HG02973 (cell line): ENCODE measurements around the gene CHAC1.
"Not testable (repeated sequence)": the region's sequence is repeated elsewhere in the genome, so short reads cannot be mapped to it uniquely, and the experiment has no call there.

Source experiments
- ATAC-seq: cut with Tn5 transposase; IDR thresholded peaks from one replicate; pipeline ENCODE4 v1.9.1; 2021; ENCODE audit warnings: moderate library complexity; ENCODE audit not compliant: unreplicated experiment

Gene CHAC1

DNA sequence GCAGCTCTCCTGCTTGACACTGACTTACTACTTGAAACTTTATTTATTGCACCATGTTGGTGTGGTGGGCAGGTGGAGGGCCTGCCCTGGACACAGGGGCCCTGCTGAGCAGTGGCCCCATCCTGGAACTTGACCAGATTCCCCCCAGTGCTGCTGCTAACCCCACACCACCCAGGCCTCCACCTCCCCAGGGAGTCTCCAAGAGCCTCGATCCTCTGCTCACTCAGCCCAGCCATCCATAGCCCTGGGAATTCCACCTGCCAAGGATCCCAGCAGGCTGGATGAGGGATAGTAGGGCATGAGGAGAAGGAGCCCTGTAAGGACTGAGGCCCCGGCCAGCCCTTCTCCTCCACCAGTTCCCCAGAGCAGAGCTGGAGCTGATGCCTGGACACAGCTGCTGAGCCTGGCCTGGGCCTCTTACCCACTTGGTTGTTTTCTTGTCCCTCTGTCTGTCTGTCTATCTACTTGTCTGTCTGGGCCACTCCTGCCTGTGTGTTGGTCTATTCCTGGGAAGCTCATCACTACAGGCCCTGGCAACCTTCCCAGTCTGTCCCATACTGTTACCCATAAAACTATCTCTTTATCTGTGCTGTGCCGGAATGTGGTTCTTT is 2.8 kb downstream of the CHAC1 start:
- ATAC-seq, result no peak

DNA sequence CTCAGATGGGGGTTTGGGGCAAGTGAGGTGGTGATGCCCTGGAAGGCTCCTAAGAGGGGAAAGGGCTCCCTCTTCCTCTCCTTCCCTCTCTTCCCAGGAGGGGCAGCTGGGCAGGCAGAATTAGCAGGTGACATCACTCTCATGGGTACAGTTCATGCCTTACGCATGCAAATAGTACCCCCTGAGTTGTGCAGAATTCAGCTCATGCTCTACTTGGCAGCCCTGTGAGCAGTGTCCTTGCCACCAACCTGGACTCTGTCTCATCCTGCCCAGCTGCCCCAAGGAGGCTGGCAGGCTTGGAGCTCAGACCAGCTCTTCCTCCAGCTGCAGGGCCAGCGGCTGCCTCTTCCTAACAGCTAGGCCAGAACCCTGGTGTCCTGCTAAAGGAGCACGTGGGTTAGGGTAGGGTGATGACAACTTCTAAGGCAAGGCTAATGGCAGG is 3.3 kb downstream of the CHAC1 start:
- no peak for ATAC-seq

DNA sequence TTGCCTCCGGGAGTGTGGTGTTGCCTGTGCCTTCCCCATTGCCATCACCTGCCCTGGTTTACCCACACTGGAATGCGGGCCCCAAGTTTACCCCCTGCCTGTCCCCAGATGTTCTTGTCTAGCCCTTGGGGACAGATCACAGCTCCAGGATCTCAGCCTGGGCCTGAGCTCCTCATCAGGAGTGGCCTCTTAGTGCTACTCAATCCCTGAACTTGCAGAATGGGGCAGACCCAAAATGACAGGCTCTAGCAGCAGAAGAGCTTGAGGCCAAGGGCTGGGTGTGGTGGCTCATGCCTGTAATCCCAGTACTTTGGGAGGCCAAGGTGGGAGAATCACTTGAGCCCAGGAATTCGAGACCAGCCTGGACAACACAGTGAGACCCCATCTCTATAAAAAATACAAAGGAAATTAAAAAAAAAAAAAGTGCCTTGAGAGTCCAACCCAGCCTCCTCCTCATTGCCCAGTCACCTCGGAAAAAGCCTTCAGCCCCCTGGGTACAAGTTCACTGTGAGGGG is 3.8 kb downstream of the CHAC1 start:
- no peak for ATAC-seq

DNA sequence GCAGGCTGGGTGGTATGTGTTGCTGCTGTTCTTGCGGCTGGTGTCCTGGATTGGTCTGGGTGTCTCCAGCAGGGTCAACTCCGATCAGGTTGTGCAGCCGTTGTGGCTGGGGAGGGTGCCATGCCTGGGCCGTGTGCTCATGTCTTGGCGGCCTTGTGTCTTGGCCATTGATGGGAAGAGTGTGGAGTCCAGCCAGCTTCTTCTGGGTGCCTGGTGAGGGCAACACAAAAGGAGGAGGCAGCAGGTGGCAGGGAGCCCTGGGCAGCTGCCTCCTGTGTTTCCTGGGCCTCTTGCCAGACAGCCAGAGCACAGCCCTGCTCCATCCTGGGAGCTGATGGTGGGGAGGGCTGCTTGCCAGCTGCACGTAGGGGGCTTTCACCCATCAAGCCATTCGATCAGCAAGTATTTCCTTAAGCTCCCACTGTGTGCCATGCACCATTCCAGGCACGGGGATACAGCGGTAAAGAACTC is 4.3 kb downstream of the CHAC1 start:
- ATAC-seq, result no peak

DNA sequence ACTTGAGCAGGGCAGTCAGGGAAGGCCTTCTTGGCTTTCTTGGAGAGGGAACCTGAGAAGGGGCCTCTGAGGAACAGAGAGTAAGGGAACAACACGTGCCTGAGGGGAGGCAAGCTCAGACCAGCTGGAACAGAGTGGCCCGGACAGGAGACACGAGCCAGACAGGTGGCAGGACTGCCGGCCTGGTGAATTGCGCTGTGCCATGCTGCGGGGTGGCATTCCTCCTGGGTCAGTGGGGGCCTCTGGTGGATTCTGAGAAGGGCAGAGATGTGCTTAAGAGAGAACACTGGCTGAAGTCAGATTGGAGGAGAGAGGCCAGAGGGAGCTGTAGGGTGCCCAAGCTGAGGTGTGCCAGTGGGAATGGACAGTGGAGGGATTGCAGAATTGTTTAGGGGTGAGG is 4.9 kb downstream of the CHAC1 start:
- no peak for ATAC-seq

DNA sequence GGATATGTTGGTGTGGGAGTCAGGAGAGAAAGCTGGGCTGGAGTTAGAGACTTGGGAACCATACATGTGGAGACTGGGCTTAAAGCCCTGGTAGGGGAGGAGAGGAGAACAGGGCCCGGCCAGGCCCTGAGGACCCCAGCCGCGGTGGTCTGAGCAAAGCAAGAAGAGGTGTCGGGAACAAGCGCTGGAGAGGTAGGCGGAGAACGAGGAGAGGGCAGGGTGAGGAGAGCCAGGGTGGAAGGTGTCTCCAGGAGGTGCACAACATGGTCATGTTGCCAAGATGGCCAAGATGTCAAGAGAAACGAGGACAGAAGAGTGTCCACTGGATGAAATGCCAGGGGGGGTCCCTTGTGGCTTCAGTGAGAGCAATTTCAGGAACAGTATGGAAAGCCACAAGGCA is 5.5 kb downstream of the CHAC1 start:
- ATAC-seq, result no peak

DNA sequence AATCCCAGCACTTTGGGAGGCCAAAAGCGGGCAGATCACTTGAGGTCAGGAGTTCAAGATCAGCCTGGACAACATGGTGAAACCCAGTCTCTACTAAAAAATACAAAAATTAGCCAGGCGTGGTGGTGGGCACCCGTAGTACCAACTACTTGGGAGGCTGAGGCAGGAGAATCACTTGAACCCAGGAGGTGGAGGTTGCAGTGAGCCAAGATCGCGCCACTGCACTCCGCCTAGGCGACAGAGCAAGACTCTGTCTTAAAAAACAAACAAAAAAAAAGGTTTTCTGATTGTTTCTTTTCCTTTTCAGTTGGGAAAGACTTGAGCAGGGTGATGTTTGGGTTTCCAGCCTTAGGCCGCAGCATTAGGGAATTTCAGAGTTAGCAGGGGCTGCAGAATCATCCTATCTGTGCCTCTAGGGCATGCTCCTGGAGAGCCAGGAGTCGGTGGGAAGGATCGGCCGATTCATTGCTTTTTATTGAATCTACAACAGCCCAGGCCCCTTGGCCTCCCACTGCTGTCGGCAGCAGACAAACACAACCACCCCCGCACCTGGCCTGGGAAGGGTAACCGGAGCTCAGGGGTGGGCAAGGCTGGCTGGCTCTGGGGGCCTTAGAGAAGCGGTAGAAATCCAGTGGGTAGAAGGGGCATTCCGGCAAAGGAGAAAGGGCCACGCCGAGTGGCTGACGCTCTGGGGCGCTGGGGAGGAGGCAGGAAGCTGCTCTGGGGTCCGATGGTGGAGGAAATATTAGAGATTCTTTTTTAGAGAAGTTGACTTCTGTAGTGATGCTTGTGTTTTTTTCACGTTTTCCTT is 6.3 kb downstream of the CHAC1 start:
- ATAC-seq, result no peak

DNA sequence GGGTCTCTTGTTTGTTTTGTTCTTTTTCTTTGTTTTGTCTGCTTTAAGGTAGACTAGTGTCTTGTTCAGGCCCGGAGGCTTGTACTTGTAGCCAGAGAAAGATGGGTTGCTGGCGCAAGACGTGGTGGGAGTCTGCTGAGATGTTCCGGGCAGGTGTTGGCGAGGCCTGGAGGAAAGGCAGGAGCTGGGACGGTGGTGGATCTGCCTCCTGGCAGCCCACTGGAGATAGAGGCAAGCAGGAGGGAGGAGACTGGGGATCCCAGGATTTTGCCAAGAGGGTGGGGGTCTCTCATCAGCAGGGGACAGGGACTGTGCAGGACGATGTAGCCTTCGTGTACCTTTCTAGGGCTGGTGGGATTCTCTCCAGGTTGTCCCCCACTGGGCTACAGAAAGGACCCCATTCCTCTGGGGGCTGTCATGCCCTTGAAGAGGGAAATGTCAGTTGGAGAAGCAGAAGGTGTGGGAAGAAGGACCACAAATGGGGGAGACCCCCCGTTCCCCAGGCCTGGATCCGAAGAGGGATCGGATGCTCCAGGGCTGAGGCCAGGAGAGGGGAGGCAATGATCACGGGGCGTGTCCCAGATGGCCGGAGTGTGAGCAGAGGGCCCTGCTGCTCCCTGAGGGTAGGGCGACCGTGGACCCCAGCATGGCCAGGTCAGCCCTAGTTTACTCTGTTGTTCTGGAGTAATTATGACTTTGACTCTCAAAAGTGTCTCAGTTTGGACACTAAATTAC is 7.0 kb downstream of the CHAC1 start:
- no peak for ATAC-seq

DNA sequence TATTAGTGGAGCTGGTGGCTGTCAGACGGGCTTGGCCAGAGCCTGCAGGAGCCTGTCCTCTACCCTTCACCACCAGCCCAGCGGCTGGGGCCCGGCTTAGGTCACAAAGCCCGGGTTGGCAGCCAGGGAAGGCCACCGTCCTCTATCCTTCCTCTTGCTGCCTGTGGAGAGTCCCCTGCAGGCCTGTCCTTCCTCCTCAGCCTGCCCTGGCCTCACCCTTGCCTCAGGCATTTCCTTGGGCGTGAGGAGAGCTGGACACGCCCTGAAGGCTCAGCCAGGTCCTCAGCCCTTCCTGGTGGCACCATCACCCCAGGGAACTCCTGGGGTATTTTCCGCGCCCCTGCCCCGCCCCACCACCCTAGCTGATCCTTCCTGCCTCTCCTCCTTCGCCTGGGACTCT is 7.7 kb downstream of the CHAC1 start:
- no peak for ATAC-seq

DNA sequence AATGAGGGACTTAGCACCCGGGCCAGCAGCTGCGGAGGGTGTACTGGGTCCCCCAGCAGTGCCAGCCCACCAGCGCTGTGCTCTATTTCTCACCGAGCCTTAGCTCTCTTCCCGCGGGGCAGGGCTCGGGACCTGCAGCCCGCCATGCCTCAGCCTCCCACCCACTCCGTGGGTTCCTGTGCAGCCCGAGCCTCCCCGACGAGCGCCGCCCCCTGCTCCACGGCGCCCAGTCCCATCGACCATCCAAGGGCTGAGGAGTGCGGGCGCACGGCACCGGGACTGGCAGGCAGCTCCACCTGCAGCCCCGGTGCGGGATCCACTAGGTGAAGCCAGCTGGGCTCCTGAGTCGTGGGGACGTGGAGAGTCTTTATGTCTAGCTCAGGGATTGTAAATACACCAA is 8.5 kb downstream of the CHAC1 start:
- not testable (repeated sequence) for ATAC-seq

DNA sequence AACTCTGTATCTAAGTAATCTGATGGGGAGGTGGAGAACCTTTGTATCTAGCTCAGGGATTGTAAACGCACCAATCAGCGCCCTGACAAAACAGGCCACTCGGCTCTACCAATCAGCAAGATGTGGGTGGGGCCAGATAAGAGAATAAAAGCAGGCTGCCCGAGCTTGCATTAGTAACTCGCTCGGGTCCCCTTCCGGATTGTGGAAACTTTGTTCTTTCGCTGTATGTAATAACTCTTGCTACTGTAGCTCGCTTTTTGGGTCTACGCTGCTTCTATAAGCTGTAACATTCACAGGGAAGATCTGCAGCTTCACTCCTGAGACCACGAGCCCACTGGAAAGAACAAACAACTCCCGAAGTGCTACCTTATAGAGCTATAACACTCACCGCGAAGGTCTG is 9.0 kb downstream of the CHAC1 start:
- not testable (repeated sequence) for ATAC-seq

DNA sequence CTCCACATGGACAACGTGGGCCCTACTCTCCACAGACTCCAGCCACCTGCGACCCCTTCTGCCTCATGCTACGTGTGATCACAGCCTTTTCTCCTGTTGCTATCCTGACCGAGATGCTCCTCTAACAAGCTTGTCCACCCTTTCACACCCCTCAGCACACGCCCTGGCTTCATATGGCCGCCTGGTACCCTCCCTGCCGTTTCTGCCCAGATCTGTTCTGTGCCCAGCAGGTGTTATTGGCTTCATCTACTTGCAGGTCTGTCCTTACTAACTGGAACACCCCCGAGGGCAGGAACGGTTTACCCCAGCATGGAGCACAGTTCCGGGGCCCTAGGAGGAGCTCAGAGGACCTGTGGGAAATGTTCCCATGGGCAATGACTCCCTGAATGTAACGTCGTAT is 9.9 kb downstream of the CHAC1 start:
- no peak for ATAC-seq

DNA sequence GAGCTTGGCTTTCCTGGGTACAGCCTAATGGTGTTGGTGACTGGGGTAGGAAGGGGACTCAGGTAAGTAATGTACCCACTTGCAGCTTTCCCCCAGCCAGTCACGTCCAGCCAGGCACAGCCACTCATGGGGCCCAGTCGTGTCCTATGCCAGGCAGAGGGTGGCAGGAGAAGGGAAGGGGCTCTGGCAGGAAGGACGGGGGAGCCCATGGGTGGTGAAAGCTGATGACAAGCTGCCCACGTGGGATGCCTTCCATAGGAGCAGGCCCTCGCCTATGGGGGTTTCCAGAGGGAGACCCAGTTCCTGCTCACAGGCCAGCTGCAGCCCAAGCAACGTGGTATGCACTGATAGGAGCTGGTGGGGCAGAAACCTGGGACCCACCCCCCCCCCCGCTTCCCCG is 10.7 kb downstream of the CHAC1 start:
- no peak for ATAC-seq

DNA sequence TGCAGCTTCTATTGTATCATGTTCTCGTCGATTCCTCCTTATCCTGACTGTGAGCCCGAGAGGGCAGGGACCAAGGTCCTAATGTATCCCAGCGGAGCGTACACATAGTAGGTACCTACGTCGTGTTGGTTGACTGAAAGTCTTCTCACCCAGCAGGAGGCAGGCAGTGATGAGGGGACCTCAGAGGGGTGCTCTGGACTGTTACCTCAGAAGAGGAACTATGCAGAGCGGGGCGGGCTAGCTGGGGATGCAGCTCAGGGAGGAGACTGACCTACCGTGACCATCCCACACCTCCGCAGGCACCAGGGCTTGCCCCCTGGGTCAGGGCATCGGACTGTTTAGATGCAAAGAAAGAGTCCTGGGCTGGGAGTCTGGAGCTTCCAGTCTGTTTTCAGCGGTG is 11.4 kb downstream of the CHAC1 start:
- ATAC-seq, result no peak

DNA sequence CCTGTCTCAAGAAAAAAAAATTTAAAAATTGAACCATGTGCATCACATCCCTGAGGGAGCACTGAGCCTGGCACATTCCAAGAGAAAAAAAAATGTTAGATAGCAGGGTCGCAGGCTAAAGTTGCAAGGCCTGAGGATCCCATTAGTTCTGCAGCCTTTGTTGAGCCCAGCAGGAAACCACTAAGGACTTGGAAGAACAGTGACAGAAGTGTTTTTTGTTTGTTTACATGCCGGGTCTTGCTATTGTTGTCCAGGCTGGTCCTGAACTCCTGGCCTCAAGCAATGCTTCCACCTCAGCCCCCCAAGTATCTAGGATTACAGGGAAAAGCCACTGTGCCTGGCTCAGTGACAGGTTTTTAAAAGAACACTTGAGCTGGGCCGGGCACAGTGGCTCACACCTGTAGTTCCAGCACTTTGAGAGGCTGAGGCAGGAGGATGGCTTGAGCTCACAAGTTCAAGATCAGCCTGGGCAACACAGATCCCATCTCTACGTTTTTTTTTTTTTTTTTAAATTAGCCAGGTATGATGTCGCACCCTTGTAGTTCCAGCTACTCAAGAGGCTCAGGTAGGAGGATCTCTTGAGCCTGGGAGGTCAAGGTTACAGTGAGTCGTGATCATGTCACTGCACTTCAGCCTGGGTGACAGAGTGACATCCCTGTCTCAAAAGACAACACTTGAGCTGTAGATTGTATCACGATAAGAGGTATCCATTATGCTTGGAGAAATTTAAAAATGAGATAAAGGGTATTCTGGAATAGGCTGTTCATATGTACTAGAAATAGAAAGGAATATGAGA is 15.2 kb downstream of the CHAC1 start:
- ATAC-seq, result no peak

DNA sequence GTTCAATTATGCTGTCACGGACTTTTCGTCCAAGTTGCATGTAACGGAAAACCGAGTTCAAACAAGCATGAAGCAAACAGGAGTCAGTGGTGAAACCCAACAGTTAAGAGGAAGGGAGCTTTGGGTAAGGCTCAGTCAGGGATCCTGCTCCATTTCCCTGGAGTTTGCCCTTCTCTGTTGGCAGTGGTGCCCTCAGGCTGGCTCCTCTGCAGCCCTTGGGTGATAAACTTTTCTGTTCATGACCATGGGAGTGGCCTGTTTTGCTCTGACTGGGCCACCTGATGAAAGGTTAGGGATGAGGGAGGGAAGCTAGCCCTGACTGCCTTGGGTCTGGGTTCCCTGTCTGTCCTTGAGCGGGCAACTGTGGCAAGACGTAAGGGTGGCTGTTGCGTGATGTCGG is 16.1 kb downstream of the CHAC1 start:
- no peak for ATAC-seq

DNA sequence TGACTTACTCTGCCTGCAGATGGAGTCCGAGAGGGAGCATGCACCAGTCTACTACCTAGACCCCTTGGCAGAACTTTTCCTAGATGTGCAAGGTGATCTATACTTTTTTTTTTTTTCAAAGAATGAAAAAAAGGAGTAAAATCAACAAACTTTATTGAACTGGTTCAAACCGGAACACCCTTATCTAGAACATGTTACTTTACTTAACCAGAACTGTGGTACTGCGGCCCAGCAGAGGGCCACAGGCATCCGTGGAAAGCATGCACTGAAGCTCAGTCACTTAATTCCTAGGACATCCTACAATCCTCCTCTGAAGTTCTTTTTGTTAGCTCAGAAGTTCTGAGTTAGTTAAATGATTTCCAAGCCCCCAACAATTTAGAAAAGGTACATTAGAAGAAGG is 21.6 kb downstream of the CHAC1 start:
- ATAC-seq, result no peak

DNA sequence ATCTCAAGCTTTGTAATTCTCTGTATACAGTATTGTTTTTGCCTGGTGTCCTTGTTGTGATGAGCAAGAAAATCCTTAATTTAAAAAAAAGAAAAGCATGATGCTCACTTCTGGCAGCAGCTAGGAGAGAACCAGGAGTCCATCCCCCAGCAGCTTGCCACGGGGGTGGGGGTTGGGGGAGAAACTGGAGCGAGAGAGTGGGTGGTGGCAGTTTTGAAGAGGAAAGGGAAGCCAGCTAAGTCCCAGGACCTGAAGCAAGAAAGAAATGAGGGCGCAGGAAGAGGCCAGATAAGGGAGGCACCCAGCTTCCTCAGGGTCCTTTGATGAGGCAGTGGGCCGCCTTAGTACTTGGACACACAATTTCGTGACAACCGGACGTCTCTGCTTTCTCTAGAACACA is 23.5 kb downstream of the CHAC1 start:
- no peak for ATAC-seq

DNA sequence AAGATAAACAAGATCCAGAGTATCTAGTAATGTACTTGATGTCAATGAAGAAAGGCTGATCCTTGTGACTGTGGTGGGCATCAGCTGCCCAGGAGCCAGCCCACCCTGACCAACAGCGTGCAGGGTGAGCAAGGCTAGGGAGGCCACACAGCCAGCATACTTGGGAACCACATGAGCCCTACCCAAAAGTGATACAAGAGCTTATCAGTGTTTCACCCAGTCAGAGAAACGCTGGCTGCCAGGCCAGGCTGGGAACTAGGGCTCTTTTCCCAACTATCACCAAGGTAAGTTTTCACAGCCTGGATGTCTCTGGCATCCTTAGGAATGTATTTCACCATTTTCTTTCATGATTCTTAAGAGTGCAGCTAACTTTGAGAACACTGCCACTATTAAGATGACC is 24.9 kb downstream of the CHAC1 start:
- ATAC-seq, result no peak

DNA sequence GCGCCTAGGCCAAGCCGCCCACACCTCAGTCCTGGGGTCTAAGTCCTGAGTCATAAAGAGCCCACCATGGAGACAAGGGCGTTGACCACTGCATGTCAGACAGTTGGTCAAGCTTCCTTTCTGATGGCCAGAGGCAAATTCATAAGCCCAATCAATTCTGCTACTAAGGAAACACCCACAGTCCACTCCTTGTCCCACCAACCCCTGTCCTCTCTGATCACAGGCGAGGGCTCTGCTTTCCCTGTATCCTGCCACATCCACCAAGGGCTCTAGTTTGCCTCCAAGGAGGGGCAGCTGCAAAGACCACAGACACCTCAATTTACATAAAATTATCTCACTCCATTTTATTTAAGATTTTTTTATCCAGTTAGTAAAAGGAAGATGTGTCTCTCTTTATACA is 25.3 kb downstream of the CHAC1 start:
- no peak for ATAC-seq

DNA sequence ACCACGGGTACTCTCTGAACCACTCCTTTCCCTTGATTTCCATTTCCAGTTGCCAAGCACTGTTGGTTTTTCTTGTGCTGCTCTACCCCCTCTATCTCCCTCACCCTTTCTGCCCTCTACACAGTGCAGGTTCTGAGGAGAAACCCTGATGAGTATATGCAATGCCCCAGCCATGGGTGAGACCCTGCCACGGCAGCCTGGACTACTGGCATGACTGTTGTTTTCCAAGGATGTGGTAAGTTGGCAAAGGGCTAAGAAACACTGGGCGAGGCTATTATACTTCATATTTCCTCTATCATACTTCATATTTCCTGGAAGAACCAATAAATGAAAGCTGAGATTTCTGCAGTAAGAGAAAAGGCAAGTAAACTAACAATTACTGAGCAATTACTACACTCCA is 27.9 kb downstream of the CHAC1 start:
- ATAC-seq, result no peak
